CD4-positive, alpha-beta T cell treated with Interleukin-1 beta for 1 hour (primary cell): ENCODE data around the gene SMG6.
A peak's percentile ranks its signal among the peaks of the same experiment; 100 is the strongest.

Source experiments
- DNase-seq, 2 donors: peaks; one replicate each; pipeline ENCODE4 v3.0.0-alpha.2; 2020 to 2022

Gene SMG6

DNA sequence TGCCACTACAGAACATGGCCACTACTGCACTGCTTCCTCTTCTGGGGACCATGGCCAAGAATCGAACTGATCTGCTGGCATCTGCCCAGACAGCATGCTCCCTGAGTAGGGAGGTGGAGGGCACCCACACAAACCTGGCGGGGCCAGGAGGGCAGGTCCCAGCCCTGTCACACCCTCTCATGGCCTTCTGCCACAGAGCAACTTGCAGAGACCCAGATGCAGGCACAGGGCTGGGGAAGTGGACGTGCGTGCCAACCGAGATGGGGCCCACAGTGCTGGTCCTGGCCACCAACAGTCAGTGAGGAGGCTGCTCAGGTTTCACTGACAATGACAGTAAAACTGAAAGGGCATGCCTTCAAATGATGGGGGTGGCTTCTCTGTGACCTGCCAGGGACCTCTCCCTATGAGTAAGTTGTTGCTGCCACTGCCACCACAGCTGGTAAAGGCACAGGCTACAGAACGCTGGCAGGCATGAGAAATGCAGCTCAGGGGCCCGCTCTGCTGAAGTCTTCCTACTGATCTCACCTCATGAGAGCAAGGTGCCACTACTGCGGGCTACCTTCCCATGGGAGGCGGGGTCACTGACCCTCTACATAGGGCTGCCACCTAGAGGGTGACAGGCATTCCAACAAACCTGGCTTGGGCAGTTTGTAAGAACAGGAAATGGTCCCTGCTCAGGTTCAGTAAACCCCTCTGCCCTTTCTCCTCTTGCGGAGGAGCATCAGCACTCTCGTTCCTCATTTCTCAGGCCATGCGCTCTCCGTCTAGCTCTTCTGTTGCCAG is 233.2 kb downstream of the SMG6 start:
- DNase-seq = no peak

DNA sequence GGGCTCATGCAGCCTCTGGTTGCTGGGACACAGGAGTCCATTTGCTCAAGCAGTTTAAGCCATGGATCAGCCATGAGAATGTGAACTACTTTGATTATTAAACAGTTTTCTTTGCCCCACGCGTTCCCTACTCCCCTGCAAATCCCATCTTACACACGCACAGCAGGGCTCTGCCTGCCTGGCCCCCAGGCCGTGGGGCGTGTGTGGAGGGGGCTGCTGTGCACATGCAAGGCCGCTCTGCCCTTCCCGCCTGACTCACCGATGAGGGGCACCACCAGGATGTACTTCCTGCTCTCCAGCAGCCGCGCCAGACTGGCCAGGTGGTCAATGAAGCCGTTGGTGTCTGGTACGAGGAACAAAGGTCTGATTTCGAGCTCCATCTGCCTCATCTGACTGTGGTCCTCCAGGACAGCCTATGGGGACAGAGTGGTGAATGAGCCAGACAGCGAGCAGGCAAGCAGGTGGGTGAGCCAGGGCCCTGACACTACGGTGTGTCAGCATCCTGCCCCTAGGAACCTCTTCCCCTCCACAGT is 235.0 kb downstream of the SMG6 start:
- DNase-seq = no peak

DNA sequence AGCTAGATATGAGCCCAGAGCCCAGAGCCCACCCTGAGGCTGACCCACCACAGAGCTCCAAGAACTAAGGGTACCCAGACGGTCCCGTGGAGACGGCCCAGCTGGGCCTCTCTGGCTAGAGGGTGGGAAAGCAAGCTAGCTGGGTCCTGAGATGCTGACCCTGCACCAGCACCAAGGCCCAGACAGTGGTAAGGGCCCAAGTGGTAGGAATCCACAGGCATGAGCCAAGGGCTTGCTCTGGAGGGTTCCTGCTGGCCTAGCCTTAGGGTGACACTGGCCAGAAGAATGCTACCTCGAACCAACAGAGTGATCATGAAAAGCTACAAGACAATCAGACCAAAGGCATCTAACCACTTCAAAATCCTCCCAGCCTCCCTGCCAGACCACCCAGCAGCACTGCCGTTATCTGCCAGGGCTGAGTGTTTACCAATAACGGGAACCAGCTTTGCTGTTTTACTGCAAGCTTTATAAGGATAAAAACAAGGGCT is 235.5 kb downstream of the SMG6 start:
- no peak for DNase-seq

DNA sequence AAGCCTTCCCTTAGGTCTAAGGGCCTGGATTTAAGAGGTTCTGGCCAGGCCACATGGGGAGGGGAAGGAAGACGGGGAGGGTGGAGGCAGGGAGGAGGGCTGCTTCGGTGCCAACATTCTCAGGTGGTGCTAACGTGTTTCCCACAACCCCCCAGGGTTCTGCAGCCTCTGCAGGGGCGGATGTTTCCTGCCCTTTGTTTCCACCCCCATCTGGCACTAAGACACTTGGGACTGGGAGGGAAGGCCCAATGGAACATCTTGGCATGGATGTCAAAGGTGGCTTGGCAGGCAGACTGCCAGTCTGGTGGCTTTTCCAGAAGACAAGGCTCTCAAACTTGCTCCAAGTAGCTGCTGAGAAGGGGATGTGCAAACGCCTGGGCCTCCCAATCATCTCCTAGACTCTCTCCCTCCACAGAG is 236.0 kb downstream of the SMG6 start:
- no peak for DNase-seq

DNA sequence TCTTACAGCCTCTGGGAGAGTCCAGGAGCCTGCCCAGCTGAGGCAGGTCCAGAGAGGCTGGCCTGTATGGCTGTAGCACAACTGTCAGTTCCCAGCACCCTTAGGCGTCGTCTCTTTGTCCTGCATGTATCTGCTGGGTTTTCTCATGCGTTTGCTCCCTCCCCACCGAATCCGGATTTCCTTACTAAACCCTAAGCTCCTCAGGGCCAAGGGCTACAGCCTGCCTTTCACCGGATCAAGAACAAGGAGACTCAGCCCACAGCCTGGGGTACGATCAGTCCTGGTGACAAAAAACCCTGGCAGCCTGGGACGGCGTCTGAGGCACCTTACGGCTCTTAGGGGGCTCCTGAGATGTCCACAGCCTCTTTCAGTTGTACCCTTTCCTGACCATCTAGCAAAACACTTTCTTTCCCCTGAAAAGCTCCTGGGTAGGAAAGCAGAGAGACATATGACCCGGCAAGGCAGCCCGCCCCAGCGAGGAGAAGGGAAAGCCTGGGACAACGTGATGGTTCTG is 236.5 kb downstream of the SMG6 start:
- DNase-seq = no peak

DNA sequence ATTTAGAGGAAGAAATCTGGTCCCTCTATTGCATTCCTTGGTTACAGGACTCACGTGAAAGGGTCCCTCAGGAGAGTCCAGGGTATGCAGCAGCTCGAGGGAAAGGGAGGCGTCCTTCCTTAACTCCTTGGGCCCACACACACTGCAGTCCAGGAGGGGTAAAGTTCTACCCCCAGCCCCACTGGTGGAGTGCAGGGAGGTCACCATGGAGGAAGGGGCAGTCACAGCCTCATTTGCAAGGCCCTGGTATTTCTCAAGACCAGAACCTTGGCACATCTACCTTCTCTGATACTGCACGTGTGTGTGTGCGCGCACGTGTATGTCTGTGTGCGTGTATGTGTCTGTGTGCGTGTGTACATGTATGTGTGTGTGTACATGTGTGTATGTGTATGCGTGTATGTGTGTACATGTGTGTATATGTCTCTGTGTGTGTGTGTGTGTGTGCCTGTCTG is 237.6 kb downstream of the SMG6 start:
- no peak for DNase-seq

DNA sequence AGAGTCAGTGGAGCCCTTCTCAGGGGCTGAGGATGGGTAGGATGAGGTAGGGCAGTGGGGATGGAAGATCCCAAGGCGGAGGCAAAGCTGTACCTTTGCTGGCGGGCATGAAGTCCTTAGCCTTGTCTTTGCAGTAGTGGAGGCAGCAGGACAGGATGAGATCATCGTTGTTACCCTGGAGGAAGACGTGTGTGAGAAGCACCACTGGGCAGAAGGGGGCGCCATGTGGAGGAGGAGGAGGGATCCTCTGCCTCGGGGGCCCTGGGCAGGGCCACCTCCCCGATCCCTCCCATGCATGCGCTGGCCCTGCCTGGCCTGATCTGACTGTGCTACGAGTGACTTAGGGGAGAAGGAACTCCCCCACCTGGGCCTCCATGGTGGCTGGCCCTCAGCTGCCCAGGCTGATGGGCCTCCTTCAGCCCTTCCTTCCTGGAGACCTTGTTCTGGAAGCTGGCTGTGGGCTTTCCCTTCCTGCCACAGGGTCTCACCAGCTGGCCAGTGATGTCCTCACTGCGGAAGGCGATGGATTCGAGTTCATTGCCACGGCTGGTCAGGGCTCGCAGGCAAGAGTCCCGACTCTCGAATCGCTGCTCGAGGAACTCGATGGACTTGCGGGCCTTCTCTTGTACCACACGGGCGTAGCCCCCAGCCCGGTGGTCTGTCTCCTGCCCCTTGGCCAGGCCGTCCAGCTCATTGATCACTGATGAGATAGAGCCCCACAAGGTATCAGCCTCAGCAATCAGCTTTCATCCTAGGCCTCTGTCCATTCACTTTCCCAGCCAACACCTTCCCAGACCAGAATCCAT is 238.4 kb downstream of the SMG6 start:
- peak; percentile 46 for DNase-seq

DNA sequence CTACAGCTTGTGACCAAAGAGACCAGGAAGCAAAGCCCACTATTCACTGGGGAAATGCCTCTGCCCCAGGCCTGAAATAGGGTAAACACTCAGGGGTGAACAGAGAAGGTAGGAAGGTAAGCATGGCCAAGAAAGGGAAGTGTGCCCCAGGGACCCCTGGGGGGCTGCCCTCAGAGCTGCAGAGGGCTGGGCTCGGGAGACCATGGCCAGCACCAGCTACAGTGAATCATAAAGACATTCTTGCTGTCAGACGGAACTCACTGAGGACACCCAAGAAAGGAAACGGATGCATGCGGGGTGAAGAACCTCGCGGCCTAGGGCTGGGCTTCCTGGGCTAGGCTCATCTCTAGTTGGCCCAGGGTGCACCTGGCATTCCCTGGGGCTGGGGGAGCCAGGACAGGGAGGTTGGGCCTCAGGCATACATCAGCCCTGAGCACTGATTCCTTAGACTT is 239.0 kb downstream of the SMG6 start:
- no peak for DNase-seq

DNA sequence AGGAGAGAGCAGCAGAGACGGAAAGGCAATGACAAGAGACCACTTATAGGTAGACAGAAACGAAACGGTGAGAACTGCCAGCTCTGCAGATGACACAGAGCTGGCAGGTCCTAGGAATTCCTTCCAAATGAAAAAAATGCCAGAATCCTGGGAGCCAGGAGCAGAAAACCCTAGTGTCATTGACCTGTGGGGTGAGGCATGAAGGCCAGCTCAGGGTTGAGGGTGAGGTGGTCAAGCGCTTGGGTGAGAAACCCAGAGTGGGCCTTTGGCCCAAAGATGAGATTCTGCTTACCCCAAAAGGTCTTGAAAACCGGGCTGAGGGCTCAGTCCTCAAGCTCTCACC is 239.5 kb downstream of the SMG6 start:
- DNase-seq = no peak

DNA sequence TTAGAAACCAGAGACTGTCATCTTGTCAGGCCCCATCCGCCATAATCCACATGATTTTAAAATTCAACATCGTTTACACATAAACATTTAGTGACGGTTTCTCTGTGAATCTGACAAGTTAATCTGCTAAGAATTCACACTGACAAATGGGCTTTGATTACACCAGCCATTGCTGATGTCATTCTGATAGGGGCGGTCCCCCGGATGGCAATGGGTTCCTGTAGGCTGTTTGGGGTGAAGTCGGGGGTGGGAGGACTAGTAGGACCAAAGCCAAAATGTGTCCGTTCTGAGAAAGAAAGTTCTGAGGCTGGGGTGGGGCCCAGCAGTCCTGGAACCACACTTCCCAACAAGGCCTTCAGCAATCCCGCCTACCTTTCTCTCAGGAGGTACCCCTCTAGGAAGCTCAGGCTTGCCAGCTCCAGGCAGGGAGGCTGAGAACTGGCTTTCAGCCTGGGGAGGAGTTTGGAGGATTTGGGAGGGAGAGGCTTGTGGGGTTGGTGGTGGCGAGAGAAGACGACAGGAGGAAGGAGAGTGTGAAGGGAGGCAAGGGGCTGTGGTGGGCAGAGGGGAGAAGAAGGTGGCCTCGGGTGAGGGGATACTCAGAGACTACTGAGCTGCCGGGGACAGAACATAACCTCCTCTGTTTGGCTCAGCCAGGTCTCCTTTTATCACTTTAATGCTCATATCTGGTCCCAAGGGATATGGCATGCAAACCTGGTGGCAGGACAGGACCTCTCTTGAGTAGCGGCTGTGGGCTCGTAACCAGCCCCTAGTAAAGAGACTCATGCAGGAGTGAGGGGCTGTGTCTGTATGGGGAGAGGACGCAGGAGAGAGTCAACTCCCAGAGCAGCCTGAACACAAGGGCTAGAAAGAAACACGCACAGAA is 240.1 kb downstream of the SMG6 start:
- no peak for DNase-seq

DNA sequence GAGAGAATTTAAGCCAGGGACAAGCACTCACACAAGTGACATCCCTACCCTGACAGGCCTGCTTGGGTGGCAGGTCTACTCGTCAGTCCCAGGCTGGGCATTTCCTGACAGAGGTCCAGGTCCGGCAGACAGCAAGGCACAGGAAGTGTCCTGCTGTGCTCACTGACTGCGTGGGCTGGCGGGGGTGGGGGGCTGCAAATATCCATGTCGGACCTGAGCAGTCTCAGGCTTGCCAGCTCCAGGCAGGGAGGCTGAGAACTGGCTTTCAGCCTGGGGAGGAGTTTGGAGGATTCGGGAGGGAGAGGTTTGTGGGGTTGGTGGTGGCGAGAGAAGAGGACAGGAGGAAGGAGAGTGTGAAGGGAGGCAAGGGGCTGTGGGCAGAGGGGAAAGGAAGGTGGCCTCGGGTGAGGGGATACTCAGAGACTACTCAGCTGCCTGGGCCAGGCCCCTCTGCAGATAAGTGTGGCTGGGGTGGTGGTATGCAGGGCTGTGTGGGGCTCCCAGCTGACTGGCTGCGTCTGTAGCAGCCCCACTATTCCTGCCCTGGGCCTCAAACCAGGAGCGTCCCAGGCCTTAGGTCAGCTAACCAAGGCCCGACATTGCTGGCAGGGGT is 240.9 kb downstream of the SMG6 start:
- no peak for DNase-seq

DNA sequence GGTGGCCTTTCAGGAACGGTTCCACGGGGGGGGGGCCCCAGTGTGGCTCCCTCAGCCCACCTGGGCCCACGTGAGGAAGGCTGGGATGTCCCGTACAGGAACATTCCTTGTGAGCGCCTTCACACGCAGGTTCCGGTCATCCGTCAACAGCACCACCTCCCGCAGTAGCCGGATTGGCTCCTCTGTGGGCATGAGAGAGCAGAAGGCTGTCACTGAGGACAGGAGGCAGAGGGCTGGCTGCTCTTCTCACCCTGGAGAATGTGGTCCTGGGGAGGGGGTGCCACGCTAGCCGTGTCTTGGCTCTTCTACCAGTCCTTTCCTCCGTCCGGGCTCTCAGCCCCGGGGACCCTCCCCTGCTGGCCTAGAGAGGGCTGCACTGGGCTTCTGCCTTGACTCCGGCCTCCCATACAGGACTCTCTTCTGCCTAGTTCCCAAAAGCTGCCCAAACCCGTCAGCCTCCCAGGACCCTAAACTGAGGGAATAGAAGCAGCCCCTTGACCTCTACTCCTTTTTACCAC is 242.1 kb downstream of the SMG6 start:
- DNase-seq = no peak

DNA sequence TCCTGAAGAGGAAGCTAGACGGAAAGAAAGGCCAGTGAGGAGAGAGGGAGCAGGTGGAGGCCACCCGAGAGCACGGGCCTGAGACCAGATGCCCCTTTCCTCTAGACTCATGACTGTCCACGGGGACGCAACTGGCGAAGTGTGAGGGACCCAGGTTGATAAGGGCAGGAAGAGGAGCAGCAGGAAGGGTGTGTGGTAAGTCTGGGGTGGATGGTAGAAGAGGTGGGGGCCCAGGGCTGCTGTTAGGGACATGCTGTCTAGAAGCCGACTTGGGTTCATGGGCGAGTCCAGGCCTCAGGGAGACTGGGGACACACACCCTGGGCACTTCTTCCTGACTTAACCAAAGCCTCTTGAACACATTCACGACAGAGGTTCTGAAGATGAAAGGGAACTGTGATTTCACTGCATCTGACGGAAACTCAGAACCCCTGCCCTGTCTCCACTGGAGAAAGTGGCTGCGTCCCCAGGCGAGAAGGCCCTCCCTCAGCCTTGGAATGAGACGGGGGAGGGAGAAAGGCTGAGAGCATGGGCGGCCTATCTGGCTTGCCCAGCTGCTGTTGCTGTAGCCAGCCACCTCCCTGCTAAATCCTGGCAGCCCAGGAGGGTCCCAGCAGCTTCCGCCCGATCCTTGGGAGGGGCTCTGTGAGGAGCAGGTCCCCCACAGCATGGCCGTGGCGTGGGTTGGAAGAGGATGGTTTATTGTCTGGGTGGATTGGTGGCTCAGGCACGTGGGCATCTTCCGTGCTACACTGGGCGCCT is 242.7 kb downstream of the SMG6 start:
- no peak for DNase-seq

DNA sequence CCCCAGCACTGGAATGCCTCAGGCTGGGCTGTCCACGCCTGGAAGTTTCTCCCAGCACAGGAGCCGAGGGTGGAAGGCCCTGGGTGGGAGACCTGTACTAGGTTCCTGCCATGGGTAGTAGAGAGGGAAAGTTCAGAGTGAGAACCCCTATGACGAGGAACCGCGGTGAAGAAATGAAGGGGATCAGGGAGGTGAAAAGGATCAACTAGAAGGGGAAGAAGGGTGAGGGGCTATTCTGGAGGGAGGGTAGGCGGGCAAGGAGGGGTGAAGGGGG is 243.3 kb downstream of the SMG6 start:
- DNase-seq = no peak

DNA sequence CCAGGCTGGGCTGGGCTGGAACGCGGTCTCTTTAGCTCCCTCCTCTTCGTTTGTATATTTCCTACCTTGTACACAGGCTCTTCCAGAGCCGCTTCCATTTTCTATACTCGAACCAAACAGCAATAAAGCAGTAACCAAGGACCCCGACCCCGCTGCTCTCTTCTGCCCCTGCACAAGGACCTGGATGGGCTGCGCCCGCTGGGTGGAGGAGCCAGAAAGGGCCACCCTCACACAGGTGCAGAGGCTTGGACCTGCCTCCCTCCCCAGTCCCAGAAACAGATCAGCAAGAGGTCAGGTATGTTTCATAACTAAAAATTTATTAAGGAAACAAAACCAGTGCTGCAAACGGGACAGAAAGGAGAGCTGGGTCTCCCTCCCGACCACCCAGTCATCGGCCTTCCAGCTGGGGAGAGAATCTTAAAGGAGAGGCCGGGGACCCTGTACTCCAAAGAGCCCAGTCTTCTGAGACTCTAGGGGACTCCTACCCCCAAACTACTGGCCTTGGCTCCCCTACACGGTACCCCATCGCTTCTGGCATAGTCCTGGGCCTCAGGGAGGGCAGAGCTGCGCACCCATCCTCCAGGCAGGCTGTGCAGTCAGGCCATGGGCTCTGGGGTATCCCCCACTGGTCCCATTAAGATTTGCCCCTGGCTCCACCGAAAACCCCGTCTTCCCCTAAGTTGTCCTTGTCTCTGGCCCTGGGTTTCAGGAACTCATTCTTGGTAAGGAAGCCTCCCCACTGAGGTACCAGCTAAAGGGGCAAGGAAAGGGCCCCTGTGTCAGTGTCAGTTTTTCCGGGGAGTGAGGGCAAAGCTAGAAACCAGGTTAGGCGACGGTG is 243.8 kb downstream of the SMG6 start:
- no peak for DNase-seq

DNA sequence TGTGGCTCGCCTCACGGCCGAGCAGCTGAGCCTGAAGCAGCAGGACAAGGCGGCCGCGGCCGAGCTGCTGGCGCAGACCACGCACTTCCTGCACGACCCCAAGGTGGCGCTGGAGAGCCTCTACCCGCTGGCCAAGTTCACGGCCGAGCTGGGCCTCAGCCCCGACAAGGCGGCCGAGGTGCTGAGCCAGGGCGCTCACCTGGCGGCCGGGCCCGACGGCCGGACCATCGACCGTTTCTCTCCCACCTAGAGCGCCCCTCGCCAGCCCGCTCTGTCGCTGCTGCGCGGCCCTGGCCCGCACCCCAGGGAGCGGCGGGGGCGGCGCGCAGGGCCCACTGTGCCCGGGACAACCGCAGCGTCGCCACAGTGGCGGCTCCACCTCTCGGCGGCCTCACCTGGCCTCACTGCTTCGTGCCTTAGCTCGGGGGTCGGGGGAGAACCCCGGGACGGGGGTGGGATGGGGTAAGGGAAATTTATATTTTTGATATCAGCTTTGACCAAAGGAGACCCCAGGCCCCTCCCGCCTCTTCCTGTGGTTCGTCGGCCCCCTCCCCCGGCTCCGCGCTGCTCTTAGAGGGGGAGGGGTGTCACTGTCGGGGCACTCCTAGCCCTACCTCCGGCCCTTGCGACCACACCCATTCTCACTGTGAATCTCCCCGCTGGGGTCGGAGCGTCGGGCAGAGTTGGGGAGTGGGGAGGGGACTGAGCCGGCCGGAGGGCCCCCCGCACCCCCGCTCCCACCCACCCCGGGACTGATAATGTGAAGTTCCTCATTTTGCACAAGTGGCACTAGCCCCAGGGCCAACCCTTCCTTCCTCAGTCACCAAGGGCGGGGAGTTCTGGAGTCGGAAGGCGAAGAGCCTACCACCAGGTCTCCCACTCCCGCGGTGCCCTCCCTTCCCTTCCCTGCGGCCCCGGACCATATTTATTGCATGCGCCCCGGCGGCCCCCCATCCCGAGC is 244.7 kb downstream of the SMG6 start:
- DNase-seq = peak; percentile 64 to 73

DNA sequence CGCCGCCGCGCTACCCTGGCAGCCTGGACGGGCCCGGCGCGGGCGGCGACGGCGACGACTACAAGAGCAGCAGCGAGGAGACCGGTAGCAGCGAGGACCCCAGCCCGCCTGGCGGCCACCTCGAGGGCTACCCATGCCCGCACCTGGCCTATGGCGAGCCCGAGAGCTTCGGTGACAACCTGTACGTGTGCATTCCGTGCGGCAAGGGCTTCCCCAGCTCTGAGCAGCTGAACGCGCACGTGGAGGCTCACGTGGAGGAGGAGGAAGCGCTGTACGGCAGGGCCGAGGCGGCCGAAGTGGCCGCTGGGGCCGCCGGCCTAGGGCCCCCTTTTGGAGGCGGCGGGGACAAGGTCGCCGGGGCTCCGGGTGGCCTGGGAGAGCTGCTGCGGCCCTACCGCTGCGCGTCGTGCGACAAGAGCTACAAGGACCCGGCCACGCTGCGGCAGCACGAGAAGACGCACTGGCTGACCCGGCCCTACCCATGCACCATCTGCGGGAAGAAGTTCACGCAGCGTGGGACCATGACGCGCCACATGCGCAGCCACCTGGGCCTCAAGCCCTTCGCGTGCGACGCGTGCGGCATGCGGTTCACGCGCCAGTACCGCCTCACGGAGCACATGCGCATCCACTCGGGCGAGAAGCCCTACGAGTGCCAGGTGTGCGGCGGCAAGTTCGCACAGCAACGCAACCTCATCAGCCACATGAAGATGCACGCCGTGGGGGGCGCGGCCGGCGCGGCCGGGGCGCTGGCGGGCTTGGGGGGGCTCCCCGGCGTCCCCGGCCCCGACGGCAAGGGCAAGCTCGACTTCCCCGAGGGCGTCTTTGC is 245.6 kb downstream of the SMG6 start:
- DNase-seq = peak in 1 of 2 donors; percentile 14

DNA sequence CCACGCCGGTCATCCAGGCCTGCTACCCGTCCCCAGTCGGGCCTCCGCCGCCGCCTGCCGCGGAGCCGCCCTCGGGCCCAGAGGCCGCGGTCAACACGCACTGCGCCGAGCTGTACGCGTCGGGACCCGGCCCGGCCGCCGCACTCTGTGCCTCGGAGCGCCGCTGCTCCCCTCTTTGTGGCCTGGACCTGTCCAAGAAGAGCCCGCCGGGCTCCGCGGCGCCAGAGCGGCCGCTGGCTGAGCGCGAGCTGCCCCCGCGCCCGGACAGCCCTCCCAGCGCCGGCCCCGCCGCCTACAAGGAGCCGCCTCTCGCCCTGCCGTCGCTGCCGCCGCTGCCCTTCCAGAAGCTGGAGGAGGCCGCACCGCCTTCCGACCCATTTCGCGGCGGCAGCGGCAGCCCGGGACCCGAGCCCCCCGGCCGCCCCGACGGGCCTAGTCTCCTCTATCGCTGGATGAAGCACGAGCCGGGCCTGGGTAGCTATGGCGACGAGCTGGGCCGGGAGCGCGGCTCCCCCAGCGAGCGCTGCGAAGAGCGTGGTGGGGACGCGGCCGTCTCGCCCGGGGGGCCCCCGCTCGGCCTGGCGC is 246.3 kb downstream of the SMG6 start:
- no peak for DNase-seq
